Measurements from ENCODE around the gene ADAMTS6. TPM values are rescaled to one million over a fixed set of nuclear protein-coding genes. Genes with fewer than 3 reads are reported as not detected.

The ADAMTS6 gene
- total and polyA plus RNA-seq, 2 experiments from 2014 or later = 0.78 to 2.0 TPM

DNA sequence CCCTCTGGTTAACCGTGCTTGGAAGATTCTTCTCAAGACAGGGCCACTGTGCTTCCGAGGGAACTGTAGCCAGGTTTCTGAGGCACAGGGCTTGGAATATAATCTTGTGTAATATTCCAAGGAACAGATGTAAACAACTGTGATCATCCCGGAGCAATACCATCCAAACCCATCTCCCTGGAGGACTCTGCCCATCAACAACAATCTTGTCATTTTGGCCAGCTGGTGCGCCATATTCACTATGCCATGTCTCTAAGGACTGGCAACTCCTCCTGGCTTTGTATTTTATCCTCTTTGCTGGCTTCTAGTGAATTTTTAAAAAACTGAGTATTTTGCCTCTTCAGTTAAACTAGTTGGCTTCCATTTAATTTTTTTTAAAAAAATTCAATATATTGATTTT, 349.3 kb downstream of the ADAMTS6 start:
- H3K27me3 ChIP-seq (ENCODE audit: insufficient read depth) = no peaks in the 10 kb centered on the region
- H3K4me3 ChIP-seq = no peak overlapping the region
- TF ChIP-seq, protein P1, sequence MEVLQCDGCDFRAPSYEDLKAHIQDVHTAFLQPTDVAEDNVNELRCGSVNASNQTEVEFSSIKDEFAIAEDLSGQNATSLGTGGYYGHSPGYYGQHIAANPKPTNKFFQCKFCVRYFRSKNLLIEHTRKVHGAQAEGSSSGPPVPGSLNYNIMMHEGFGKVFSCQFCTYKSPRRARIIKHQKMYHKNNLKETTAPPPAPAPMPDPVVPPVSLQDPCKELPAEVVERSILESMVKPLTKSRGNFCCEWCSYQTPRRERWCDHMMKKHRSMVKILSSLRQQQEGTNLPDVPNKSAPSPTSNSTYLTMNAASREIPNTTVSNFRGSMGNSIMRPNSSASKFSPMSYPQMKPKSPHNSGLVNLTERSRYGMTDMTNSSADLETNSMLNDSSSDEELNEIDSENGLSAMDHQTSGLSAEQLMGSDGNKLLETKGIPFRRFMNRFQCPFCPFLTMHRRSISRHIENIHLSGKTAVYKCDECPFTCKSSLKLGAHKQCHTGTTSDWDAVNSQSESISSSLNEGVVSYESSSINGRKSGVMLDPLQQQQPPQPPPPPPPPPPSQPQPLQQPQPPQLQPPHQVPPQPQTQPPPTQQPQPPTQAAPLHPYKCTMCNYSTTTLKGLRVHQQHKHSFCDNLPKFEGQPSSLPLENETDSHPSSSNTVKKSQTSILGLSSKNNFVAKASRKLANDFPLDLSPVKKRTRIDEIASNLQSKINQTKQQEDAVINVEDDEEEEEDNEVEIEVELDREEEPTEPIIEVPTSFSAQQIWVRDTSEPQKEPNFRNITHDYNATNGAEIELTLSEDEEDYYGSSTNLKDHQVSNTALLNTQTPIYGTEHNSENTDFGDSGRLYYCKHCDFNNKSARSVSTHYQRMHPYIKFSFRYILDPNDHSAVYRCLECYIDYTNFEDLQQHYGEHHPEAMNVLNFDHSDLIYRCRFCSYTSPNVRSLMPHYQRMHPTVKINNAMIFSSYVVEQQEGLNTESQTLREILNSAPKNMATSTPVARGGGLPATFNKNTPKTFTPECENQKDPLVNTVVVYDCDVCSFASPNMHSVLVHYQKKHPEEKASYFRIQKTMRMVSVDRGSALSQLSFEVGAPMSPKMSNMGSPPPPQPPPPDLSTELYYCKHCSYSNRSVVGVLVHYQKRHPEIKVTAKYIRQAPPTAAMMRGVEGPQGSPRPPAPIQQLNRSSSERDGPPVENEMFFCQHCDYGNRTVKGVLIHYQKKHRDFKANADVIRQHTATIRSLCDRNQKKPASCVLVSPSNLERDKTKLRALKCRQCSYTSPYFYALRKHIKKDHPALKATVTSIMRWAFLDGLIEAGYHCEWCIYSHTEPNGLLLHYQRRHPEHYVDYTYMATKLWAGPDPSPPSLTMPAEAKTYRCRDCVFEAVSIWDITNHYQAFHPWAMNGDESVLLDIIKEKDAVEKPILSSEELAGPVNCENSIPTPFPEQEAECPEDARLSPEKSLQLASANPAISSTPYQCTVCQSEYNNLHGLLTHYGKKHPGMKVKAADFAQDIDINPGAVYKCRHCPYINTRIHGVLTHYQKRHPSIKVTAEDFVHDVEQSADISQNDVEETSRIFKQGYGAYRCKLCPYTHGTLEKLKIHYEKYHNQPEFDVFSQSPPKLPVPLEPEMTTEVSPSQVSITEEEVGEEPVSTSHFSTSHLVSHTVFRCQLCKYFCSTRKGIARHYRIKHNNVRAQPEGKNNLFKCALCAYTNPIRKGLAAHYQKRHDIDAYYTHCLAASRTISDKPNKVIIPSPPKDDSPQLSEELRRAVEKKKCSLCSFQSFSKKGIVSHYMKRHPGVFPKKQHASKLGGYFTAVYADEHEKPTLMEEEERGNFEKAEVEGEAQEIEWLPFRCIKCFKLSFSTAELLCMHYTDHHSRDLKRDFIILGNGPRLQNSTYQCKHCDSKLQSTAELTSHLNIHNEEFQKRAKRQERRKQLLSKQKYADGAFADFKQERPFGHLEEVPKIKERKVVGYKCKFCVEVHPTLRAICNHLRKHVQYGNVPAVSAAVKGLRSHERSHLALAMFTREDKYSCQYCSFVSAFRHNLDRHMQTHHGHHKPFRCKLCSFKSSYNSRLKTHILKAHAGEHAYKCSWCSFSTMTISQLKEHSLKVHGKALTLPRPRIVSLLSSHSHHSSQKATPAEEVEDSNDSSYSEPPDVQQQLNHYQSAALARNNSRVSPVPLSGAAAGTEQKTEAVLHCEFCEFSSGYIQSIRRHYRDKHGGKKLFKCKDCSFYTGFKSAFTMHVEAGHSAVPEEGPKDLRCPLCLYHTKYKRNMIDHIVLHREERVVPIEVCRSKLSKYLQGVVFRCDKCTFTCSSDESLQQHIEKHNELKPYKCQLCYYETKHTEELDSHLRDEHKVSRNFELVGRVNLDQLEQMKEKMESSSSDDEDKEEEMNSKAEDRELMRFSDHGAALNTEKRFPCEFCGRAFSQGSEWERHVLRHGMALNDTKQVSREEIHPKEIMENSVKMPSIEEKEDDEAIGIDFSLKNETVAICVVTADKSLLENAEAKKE (CRISPR knock-in tag; IDR thresholded peaks at IDR 0.05) = no peak
- TF ChIP-seq ZNF331 (CRISPR knock-in tag; IDR thresholded peaks at IDR 0.05; ENCODE audit: low read depth) (no peak), CREB1 (CRISPR knock-in tag; IDR thresholded peaks at IDR 0.05; ENCODE audit: low read depth) (no peak), STAT1 (IDR thresholded peaks at IDR 0.05; ENCODE audit: unreplicated experiment) (no peak), POLR2AphosphoS5 (IDR thresholded peaks at IDR 0.05; ENCODE audit: low read depth) (no peak), JUNB (IDR thresholded peaks at IDR 0.05; ENCODE audit: unreplicated experiment) (no peak), EZH2 (IDR thresholded peaks at IDR 0.05; ENCODE audit: low read depth, unreplicated experiment) (no peak), NANOG (IDR thresholded peaks at IDR 0.05; ENCODE audit: borderline replicate concordance) (no peak), EZH2phosphoT487 (IDR thresholded peaks at IDR 0.05; ENCODE audit: unreplicated experiment) (no peak), ZNF114 (CRISPR knock-in tag; IDR thresholded peaks at IDR 0.05) (no peak)
- TF ChIP-seq, protein P2, sequence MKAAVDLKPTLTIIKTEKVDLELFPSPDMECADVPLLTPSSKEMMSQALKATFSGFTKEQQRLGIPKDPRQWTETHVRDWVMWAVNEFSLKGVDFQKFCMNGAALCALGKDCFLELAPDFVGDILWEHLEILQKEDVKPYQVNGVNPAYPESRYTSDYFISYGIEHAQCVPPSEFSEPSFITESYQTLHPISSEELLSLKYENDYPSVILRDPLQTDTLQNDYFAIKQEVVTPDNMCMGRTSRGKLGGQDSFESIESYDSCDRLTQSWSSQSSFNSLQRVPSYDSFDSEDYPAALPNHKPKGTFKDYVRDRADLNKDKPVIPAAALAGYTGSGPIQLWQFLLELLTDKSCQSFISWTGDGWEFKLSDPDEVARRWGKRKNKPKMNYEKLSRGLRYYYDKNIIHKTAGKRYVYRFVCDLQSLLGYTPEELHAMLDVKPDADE (IDR thresholded peaks at IDR 0.05) = no peak
- TF ChIP-seq, protein P3, sequence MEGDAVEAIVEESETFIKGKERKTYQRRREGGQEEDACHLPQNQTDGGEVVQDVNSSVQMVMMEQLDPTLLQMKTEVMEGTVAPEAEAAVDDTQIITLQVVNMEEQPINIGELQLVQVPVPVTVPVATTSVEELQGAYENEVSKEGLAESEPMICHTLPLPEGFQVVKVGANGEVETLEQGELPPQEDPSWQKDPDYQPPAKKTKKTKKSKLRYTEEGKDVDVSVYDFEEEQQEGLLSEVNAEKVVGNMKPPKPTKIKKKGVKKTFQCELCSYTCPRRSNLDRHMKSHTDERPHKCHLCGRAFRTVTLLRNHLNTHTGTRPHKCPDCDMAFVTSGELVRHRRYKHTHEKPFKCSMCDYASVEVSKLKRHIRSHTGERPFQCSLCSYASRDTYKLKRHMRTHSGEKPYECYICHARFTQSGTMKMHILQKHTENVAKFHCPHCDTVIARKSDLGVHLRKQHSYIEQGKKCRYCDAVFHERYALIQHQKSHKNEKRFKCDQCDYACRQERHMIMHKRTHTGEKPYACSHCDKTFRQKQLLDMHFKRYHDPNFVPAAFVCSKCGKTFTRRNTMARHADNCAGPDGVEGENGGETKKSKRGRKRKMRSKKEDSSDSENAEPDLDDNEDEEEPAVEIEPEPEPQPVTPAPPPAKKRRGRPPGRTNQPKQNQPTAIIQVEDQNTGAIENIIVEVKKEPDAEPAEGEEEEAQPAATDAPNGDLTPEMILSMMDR (conservative IDR thresholded peaks at IDR 0.05; ENCODE audit: low read depth in 2 of 2) = no peak
- TF ChIP-seq, protein P4, sequence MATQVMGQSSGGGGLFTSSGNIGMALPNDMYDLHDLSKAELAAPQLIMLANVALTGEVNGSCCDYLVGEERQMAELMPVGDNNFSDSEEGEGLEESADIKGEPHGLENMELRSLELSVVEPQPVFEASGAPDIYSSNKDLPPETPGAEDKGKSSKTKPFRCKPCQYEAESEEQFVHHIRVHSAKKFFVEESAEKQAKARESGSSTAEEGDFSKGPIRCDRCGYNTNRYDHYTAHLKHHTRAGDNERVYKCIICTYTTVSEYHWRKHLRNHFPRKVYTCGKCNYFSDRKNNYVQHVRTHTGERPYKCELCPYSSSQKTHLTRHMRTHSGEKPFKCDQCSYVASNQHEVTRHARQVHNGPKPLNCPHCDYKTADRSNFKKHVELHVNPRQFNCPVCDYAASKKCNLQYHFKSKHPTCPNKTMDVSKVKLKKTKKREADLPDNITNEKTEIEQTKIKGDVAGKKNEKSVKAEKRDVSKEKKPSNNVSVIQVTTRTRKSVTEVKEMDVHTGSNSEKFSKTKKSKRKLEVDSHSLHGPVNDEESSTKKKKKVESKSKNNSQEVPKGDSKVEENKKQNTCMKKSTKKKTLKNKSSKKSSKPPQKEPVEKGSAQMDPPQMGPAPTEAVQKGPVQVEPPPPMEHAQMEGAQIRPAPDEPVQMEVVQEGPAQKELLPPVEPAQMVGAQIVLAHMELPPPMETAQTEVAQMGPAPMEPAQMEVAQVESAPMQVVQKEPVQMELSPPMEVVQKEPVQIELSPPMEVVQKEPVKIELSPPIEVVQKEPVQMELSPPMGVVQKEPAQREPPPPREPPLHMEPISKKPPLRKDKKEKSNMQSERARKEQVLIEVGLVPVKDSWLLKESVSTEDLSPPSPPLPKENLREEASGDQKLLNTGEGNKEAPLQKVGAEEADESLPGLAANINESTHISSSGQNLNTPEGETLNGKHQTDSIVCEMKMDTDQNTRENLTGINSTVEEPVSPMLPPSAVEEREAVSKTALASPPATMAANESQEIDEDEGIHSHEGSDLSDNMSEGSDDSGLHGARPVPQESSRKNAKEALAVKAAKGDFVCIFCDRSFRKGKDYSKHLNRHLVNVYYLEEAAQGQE (IDR thresholded peaks at IDR 0.05; ENCODE audit: unreplicated experiment) = no peak
- H3K4me2 ChIP-seq = no peak overlapping the region
- DNase-seq (ENCODE audit: low spot score) = no peak
- no peak overlapping the region for H2AFZ ChIP-seq
- H3K27ac Mint-ChIP-seq = no peak overlapping the region
- no peaks in the 10 kb centered on the region; the same call in 1 of the 2 replicates for H3K4me1 ChIP-seq (ENCODE audit: insufficient read depth)
- peaks cover 8% of the 10 kb centered on the region; the same call in 2 of the 3 replicates for H3K4me1 Mint-ChIP-seq
- H4K20me1 ChIP-seq (replicated peaks; ENCODE audit: insufficient read depth) = no peaks in the 10 kb centered on the region
- no peak overlapping the region for H3K4me3 Mint-ChIP-seq
- H3F3A ChIP-seq (replicated peaks; ENCODE audit: low read depth) = no peaks in the 10 kb centered on the region
- H3K36me3 Mint-ChIP-seq (ENCODE audit: low read depth) = no peaks in the 10 kb centered on the region
- no peaks in the 10 kb centered on the region for H3K27me3 Mint-ChIP-seq (ENCODE audit: insufficient read depth, low read depth, poor library complexity)
- no peaks in the 10 kb centered on the region for H3K9me3 Mint-ChIP-seq
- H3K27ac ChIP-seq (ENCODE audit: low read depth) = no peak overlapping the region
- no peaks in the 10 kb centered on the region for H3K36me3 ChIP-seq (ENCODE audit: insufficient read depth)
- H3K79me2 ChIP-seq (replicated peaks; ENCODE audit: insufficient read depth) = no peaks in the 10 kb centered on the region
- H3K9me2 ChIP-seq (ENCODE audit: insufficient read depth) = peaks cover 8% of the 10 kb centered on the region
- ATAC-seq = no peak

Measured in GM23338 (cell line).